OCI-LY1 (cell line): Measurements from ENCODE around the gene ARL5A.
A peak's percentile ranks its signal among the peaks of the same experiment; 100 is the strongest.

ENCODE experiments used
- H2AFZ ChIP-seq: fragments of 200-600 bp; sonication (generic), shearing (Covaris generic); 2 replicates; pipeline ENCODE4 v1.6.0; 2014; ENCODE audit warnings: antibody characterized with exemption, mild to moderate bottlenecking, low read length
- H3F3A ChIP-seq: fragments of 200-600 bp; sonication (generic), shearing (Covaris generic); 2 replicates; pipeline ENCODE4 v1.6.0; 2014; ENCODE audit warnings: mild to moderate bottlenecking, antibody characterized with exemption, low read length, moderate library complexity; ENCODE audit not compliant: insufficient read depth
- H3K27ac ChIP-seq: fragments of 200-600 bp; sonication (generic); 2 replicates; pipeline ENCODE4 v1.5.1; 2014; ENCODE audit warnings: low read length, mixed run types, mild to moderate bottlenecking, low read depth; ENCODE audit not compliant: poor library complexity, severe bottlenecking
- H3K27me3 ChIP-seq: fragments of 200-600 bp; sonication (generic); 2 replicates; pipeline ENCODE4 v1.6.0; 2014; ENCODE audit warnings: antibody characterized with exemption, mild to moderate bottlenecking, low read length, moderate library complexity; ENCODE audit not compliant: insufficient read depth
- H3K36me3 ChIP-seq: fragments of 200-600 bp; sonication (generic); 2 replicates; pipeline ENCODE4 v1.6.1; 2014; ENCODE audit warnings: mild to moderate bottlenecking, antibody characterized with exemption, low read length, moderate library complexity, mixed read lengths; ENCODE audit not compliant: insufficient read depth
- H3K4me1 ChIP-seq: fragments of 200-600 bp; sonication (generic); 2 replicates; pipeline ENCODE4 v1.5.1; 2014; ENCODE audit warnings: mild to moderate bottlenecking, low read length, moderate library complexity; ENCODE audit not compliant: insufficient read depth, severe bottlenecking
- H3K4me2 ChIP-seq: fragments of 200-600 bp; sonication (generic), shearing (Covaris generic); 2 replicates; pipeline ENCODE4 v1.6.1; 2014; ENCODE audit warnings: low read length
- H3K4me3 ChIP-seq: fragments of 200-600 bp; sonication (generic); 2 replicates; pipeline ENCODE4 v1.5.1; 2014; ENCODE audit warnings: low read length, low read depth, mild to moderate bottlenecking, mixed read lengths; ENCODE audit not compliant: poor library complexity, severe bottlenecking
- H3K79me2 ChIP-seq: fragments of 200-600 bp; shearing (Covaris generic); 2 replicates; pipeline ENCODE4 v1.6.1; 2016; ENCODE audit warnings: mixed run types, low read length, mixed read lengths; ENCODE audit not compliant: insufficient read depth
- H3K9ac ChIP-seq: fragments of 200-600 bp; sonication (generic), shearing (Covaris generic); 2 replicates; pipeline ENCODE4 v1.6.1; 2014; ENCODE audit warnings: mild to moderate bottlenecking, low read length, mixed read lengths
- H3K9me2 ChIP-seq: fragments of 200-600 bp; sonication (generic), shearing (Covaris generic); 2 replicates; pipeline ENCODE4 v1.6.1; 2014; ENCODE audit warnings: low read depth, mild to moderate bottlenecking, low read length, mixed read lengths
- H3K9me3 ChIP-seq: fragments of 200-600 bp; shearing (Covaris generic); 2 replicates; pipeline ENCODE4 v1.6.1; 2014; ENCODE audit warnings: low read length, mixed read lengths
- H4K20me1 ChIP-seq: fragments of 200-600 bp; sonication (generic), shearing (Covaris generic); 2 replicates; pipeline ENCODE4 v1.6.0; 2016; ENCODE audit warnings: mild to moderate bottlenecking, low read length; ENCODE audit not compliant: insufficient read depth
- CTCF ChIP-seq: fragments of 200-600 bp; sonication (generic), shearing (Covaris generic); IDR thresholded peaks from 2 replicates; pipeline ENCODE4 v1.5.1; 2017; ENCODE audit warnings: mild to moderate bottlenecking, antibody characterized with exemption, low read length, moderate library complexity, mixed read lengths
- EZH2 ChIP-seq: fragments of 200-600 bp; sonication (generic), shearing (Covaris generic); IDR thresholded peaks from 2 replicates; pipeline ENCODE4 v1.8.0; 2017; ENCODE audit warnings: borderline replicate concordance, mixed run types, mild to moderate bottlenecking, antibody characterized with exemption, low read length, moderate library complexity, mixed read lengths

The ARL5A gene

GRCh38 chr2:151765760-151766410 lies 62.3 kb downstream of the ARL5A start:
- Histone ChIP-seq H3F3A (no peaks in the 10 kb centered on the region), H3K9me2 (no peaks in the 10 kb centered on the region), H3K4me3 (no peak overlapping the region), H3K4me1 (peaks cover 33% of the 10 kb centered on the region), H3K27me3 (no peaks in the 10 kb centered on the region), H3K9ac (peak overlapping the region; percentile 39; the same call in 1 of the 2 replicates), H3K79me2 (no peaks in the 10 kb centered on the region), H3K27ac (peak overlapping the region; percentile 81), H3K4me2 (peak overlapping the region; percentile 3; the same call in 1 of the 2 replicates), H3K9me3 (no peaks in the 10 kb centered on the region), H4K20me1 (no peaks in the 10 kb centered on the region), H2AFZ (peak overlapping the region; percentile 11; the same call in 1 of the 2 replicates), H3K36me3 (no peaks in the 10 kb centered on the region)
- TF ChIP-seq CTCF (no peak), EZH2 (no peak)

DNA sequence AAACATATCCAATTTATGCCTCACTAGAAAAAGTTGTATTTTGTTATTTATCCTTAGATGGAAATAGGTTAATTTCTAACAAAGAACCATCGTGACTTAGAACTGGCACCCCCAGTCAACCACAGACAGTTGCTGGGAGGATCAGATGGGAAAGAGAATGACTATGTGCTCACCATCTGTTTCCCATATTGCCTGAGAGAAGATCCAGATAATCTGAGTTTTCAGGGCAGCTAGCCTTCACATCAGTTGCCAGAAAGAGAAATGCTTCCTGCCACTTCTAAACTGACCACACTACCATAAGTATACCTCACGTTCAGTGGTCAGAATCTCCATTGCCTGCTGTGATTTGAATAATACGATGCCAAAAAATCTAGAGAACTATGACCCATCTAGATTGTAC lies 65.5 kb downstream of the ARL5A start:
- Histone ChIP-seq H3K9ac (no peak overlapping the region), H3F3A (no peaks in the 10 kb centered on the region), H3K4me2 (no peak overlapping the region), H3K9me2 (no peaks in the 10 kb centered on the region), H2AFZ (no peak overlapping the region), H3K9me3 (no peaks in the 10 kb centered on the region), H3K4me3 (no peak overlapping the region), H3K27me3 (no peaks in the 10 kb centered on the region), H3K4me1 (peaks cover 24% of the 10 kb centered on the region), H3K36me3 (no peaks in the 10 kb centered on the region), H3K27ac (no peak overlapping the region), H4K20me1 (no peaks in the 10 kb centered on the region), H3K79me2 (no peaks in the 10 kb centered on the region)
- TF ChIP-seq CTCF = no peak
- no peak for TF ChIP-seq EZH2

GRCh38 chr2:151761687-151762086 lies 66.5 kb downstream of the ARL5A start:
- H2AFZ ChIP-seq = no peak overlapping the region
- no peaks in the 10 kb centered on the region for H3K36me3 ChIP-seq
- no peak overlapping the region for H3K9ac ChIP-seq
- no peaks in the 10 kb centered on the region for H4K20me1 ChIP-seq
- no peak overlapping the region for H3K4me2 ChIP-seq
- TF ChIP-seq EZH2 (no peak), CTCF (no peak)
- H3K79me2 ChIP-seq = no peaks in the 10 kb centered on the region
- no peaks in the 10 kb centered on the region for H3K9me2 ChIP-seq
- peaks cover 14% of the 10 kb centered on the region for H3K4me1 ChIP-seq
- no peaks in the 10 kb centered on the region for H3K27me3 ChIP-seq
- H3K9me3 ChIP-seq = no peaks in the 10 kb centered on the region
- no peaks in the 10 kb centered on the region for H3F3A ChIP-seq
- H3K4me3 ChIP-seq = no peak overlapping the region
- no peak overlapping the region for H3K27ac ChIP-seq
